ENCODE measurements around the gene IL26.

The IL26 gene

GRCh38 chr12:68225576-68226476 is at the start of gene IL26:
IL26 (minus strand) TSS chr12:68225810; CDS start chr12:68225756, 54 bp downstream.
- DNase-seq, result no peak

GRCh38 chr12:68272732-68273131 is 47.1 kb upstream of the IL26 start:
- no peak for DNase-seq

- DNase-seq, result no peak
These were observed 45.7 kb upstream of the IL26 start for GRCh38 chr12:68271346-68271745.

DNA sequence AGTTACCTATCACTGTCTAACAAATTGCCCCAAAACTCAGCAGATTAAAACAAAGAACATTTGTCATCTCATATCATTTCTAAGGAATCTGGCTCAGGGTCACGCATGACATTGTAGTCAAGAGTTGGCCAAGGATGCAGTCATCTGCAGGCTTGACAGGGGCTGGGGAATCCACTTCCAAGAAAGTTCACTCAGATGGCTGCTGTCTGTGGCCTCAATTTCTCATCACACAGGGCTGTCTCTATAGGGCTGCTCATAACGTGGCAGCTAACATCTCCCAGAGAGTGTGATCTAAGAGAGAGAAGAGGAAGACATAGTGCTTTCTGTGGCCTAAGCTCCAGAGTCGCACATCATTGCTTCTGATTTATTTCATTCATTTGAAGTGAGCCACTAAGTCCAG is 44.7 kb upstream of the IL26 start:
- DNase-seq, result no peak

- no peak for DNase-seq
These were observed 44.2 kb upstream of the IL26 start for GRCh38 chr12:68269779-68270178.

DNA sequence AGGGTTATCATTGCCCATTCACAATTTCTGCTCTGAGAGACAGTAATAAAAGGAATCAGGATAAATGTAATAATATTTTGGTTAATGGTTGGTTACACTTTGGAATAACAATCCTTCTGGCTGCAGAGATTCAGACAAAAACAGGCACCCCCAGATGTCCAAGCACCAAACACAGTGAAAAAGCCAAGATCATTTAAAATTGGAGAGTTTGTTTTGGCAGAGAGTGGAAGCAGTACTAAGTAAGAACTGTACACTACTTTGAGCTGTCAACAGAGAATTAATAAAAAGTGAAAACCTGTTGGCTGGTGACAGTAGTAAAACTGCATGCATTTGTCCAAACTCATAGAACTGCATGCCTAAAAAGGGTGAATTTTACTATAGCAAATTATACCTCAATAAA is 43.4 kb upstream of the IL26 start:
- DNase-seq, result no peak

GRCh38 chr12:68267892-68268396 is 42.3 kb upstream of the IL26 start:
- no peak for DNase-seq

DNA sequence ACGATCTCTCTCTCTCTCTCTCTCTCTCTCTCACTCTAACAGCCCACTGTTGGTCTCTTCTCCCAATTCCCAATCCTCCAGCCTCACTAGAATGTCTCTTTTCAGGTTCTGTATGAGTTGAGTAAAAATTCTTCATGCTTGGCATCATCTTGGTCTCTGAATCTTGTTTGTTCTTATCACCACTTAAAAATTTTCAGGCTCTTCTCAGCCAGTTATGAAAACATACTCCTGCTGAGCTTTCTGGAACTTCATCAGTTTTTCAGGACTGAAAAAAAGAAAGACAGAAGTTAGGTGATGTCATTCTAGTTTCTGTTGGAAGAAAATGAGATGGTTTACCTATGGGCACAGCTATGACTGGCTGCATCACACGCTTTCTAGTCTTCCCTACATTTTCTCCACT is 39.2 kb upstream of the IL26 start:
- no peak for DNase-seq

- no peak for DNase-seq
These were observed 38.7 kb upstream of the IL26 start for GRCh38 chr12:68264158-68264855.

DNA sequence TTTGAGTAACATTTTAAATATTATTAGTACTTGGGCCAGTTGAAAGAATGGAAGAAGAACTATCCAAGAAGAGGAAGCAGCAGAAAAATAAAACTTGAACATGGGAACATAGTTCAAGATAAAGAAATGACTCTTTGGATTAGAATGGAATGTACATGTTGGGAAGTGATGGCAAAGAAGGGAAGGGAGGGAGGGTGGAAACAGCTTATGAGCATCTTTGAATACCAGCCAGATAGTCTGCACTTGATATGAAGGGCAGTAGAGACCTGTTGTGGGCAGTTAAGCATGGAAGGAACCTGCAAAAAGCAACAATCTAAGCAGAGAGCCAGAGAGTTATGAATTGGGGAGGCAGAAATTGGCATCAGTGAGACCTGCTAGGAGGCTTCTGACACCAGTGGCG is 37.8 kb upstream of the IL26 start:
- no peak for DNase-seq

- no peak for DNase-seq
These were observed 36.3 kb upstream of the IL26 start for GRCh38 chr12:68261896-68262295.

- DNase-seq, result no peak
These were observed 34.5 kb upstream of the IL26 start for GRCh38 chr12:68260153-68260552.

- DNase-seq, result no peak
These were observed 33.8 kb upstream of the IL26 start for GRCh38 chr12:68259318-68259940.

- no peak for DNase-seq
These were observed 27.9 kb upstream of the IL26 start, which contains the start of gene IL22 for GRCh38 chr12:68253504-68253903. IL22 (minus strand) TSS chr12:68253604; CDS start chr12:68253448, 156 bp downstream.

DNA sequence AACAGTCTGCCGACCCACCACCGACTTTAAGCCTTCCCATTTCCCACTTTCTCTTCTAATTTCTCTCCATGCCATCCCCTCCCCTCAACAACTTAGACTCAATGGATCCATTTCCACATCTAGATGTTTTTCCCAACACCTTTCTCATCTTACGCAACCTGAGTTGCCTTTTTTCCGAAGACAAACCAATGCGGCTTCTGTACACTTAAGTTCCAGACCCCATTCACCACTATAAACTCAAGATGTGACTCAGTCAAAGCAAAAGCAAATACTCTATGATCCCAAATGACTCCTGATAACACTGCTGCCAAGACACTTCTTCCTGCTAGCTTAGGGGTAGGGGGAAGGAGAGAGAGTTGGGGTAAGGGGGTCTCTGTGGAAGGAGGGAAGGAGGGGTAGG is 26.5 kb upstream of the IL26 start:
- DNase-seq, result no peak

GRCh38 chr12:68250454-68250853 is 24.8 kb upstream of the IL26 start:
- DNase-seq, result no peak

DNA sequence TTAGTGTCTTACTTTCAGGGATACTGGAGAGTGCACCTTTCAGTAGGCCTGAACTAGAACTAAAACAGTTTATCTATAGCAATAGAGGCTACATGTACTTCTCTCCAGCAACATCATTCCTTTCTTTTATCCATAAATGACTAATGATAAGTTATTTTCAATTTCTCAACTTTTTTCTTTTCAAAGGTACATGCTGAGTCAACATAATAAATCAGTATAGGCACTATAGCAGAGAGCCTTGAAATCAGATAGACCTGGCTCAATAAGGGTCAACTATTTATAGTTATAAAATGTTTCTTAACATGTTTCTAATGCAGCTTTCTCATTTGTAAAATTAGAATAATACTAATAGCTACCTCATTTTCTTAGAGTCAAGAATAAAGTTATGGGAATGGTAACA is 22.2 kb upstream of the IL26 start:
- no peak for DNase-seq

DNA sequence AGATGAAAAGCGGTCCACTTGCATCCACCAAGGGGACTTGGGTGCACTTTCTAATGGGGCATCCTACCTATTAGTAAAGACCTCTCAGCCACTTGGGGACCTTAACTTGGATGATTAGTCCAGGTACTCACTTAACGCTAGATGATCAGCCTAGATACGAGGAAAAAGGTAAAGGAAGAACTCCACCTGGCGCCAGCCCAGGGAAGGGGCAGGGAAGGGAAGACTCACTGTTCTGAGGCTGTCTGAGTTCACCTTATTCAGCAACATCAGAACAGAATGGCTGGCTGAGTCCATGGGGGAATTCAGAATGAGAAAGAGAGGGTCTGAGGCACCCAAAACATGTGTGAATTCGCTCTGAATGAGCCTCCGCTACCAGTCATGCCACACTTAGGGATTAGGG is 20.7 kb upstream of the IL26 start:
- no peak for DNase-seq

DNA sequence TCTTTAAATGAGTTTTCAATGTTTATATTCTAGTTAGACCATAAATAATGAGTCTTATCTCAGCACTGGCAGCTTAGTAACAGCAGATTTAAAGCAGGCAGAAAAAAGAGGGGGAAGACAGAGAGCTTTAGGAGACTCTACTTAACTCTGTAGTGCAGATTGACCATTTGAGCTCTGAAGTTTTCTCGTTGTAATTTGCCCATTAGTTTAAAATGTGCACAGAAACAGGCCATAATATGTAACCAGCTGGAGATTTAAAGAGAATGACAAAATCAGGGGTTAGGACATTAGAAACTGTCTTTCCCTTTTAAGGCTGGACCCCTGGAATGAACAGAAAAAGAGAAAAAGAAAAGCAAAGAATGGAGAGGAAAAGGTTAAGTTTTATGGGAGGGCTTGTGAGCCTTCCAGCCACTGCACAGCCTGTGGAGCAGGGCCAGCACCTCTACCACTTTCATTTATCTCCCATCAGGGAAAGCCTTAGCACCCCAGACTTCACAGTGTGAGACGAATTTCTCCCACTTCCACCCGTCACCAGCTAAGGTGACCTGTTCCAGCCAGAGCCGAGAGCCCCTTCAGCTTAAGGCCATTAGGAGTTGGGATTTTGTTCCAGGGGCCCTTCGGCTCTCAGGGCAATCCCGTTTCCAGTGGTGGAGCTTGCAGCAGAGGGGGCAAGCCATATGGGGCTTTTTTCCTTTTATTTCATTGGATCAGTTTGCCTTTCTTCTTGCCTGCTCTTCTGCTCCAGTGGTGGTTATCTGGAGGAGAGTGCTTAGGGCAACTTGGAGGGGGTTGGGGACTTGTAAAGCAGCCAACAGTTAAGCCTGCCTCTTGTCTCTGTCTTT is 19.8 kb upstream of the IL26 start:
- no peak for DNase-seq

- DNase-seq, result no peak
These were observed 17.2 kb upstream of the IL26 start for GRCh38 chr12:68242777-68243176.

DNA sequence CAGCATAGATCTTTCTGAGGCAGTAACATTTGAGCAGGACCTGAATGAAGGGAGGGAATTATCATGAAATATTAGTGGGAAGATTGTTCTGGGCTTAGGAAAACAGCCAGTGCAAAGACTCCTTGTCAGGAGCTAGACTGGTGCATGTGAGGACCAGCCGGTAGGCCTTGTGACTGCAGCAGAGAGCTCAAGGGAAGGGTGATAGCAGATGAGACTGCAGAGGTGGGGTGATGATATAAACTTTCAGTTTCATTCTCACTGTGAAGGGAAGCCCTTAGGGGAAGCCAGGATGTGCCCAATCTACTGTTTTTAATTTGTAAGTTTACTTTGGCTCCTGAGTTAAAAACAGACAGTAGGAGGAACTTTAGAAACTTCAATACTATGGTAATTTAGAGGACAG is 15.4 kb upstream of the IL26 start:
- no peak for DNase-seq

- no peak for DNase-seq
These were observed 14.5 kb upstream of the IL26 start for GRCh38 chr12:68240079-68240478.

Data from 8988T (cell line).